HG03039 (cell line): ENCODE results near the gene SDCBP2.

Source experiments
- ATAC-seq: cut with Tn5 transposase; IDR thresholded peaks from one replicate; pipeline ENCODE4 v1.9.1; 2021; ENCODE audit warnings: mild to moderate bottlenecking, moderate library complexity; ENCODE audit not compliant: unreplicated experiment

The SDCBP2 gene

DNA sequence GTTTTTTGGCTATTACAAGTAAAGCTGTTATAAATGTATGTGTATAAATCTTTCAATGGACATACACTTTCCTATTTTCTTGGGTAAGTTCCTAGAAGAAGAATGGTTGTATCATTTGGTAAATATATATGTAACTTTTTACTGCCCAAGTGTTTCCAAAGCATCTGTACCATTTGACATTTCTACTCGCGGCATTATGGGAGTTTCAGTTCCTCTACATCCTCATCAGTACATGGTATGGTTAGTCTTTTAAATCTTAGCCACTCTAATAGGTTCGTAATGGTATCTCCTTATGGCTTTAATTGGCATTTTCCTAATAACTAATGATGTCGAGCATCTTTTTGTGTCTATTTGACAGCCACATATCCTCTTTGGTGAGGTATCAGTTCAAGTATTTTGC, 49.9 kb downstream of the SDCBP2 start:
- ATAC-seq: no peak

DNA sequence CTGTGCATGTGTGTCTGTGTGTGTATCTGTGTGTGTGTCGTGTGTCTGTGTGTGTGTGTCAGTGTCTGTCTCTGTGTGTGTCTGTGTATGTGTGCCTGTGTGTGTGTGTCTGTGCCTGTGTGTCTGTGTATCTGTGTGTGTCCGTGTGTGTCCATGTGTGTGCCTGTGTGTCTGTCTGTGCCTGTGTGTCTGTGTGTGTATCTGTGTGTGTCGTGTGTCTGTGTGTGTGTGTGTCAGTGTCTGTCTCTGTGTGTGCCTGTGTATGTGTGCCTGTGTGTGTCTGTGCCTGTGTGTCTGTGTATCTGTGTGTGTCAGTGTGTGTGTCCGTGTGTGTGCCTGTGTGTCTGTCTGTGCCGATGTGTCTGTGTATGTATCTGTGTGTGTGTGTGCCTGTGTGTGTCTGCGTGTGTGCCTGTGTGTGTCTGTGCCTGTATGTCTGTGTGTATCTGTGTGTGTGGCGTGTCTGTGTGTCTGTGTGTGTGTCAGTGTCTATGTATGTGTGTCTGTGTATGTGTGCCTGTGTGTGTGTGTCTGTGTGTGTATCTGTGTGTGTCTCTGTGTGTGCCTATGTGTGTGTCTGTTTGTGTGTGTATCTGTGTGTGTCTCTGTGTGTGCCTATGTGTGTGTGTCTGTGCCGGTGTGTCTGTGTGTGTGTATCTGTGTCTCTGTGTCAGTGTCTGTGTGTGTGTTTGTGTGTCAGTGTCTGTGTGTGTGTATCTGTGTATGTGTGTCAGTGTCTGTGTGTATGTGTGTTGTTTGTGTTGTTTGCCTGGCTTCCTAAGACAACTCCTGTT, 51.2 kb downstream of the SDCBP2 start:
- no peak for ATAC-seq

DNA sequence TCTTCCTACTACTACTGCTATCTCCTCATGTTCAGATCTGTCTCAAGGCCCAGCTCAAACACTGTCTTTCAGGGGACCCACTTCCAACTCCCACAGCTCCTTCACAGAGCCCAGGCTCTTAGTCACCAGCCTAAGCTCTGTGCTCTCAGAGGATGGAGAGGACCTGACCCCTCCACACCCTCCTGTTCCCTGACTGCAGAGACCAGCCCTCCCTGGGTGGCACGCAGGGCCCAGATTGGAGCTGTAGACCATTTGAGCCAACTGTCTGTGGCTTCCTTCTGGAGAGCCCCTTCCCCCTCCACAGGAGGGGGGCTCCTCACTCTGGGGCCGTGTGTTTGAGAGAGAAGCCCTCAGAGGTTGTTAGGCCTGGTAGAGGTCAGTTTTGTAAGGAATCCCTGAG, 53.0 kb downstream of the SDCBP2 start:
- no peak for ATAC-seq

DNA sequence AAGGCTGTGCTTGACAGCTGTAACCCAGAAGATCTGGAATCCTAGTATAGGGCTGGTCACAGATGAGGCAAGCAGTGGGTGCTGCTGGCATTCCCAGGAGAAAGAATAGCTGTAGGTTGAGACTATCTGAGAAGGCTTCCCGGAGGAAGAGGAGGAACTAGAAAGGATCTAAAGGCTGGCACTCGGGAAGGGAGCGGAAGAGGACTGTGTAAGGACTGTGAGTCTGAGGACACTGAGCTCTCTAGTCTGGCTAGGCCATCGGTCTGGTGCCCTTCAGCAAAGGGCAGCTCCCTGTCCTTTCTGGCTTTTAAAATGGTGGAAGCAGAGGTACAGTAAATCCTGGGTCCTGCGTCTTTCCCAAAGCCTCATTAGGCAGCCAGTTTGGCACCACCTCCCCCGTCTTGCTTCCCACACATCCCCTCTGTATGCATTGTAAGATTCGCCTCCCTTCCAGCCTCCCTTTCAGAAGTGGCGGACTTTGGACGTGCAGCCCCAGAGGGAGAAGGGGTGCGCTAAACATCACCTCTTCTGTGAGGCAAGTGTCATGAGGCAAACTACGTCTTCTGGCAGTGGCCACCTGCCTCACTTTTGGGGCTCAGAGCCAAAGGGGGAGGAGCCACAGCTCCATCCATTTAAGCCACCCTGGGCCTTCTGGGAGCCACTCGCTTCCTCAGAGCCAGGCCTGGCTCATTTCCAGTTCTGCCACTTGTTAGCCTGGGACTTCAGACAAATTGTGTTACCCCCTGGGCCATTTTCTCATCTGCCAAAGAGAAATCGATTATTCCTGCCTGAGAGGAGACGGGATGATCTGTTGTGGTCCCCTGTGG, 54.2 kb downstream of the SDCBP2 start:
- ATAC-seq: no peak

DNA sequence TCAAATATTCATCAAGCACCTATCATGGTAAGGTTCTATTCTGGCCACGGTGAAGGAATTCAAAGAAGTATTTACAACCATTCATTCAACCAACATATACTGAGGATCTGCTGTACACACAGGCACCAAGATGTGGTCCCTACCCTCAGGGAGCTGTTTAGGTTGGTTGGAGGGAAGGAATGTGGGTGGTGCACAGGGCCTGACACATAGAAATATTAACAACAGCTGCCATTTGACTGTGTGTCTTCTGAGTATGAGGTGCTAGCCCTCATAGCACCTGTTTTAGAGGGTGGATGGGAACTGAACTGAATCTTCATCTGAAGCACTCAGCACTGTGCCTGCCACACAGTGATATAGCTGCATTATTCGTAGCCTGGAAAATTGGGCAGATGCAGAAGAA, 55.6 kb downstream of the SDCBP2 start:
- no peak for ATAC-seq

DNA sequence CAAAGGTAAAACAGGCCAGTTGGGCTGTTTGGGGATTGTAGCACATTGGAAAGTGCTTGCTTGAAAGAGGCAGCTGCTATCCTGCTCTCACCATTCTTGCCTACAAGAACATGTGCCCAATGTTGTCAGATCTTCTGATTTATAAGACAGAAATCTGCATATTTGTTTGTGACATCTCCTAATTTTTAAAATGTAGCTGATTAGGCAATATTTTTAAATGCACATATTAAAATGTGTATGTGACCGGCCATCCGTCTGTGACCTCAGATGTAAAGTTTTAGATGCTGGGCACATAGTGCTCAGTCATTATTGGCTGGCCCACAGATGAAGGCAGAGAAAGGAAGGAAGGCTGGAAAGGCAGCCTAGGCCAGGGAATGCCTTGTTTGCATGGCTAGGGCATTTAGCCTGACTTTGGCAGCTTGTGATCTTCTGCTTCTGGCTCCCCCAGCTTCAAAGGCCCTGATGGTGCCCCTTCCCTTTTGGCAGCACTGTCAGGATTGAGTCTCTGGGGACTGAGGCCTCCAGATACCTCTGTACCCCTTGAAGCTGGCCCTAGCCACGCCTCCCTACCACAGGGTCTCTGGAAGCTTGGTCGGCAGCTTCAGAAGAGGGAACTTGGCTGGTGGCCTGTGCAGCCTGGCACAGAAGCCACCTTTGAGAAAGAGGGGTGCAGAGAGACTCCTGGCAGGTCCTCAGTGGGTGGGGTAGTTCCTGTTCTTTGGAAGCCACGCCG, 56.4 kb downstream of the SDCBP2 start:
- no peak for ATAC-seq

DNA sequence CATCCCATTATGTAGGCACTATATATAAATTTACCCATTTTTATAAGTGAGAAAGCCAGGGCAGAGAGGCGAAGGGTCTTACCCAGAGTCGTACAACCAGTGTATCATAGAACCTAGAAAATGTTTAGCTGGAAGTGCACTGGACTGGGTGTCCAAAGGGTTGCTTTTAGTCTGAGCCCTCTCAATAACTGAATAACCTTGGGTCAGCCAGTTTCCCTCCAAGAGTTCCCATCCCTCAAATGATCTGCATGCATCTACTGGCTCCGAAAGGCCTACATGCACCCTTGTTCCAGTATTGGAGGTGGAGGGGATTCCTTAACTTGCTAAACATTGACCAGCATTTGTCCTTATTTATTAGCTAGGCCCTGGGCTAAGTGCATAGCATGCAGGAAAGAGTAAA, 59.1 kb downstream of the SDCBP2 start:
- ATAC-seq: no peak

DNA sequence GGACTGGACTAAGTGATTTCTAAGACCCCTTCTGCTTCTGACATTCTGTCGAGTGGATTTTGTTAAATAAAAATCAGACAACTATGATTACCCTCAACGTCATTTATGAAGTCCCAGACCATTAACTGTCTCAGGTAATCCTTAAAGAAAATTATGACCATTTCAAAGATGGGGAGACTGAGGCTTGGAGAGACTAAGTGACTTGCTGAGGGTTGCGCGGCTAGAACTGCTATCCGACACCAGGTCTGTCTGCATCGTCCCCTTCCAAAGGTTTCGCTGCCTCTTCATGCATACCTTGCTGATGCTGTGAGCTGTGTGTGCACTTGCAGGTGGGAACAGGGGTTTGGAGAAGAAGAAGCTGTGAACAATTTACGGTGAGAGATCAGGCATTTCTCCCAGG, 59.7 kb downstream of the SDCBP2 start:
- ATAC-seq: no peak

DNA sequence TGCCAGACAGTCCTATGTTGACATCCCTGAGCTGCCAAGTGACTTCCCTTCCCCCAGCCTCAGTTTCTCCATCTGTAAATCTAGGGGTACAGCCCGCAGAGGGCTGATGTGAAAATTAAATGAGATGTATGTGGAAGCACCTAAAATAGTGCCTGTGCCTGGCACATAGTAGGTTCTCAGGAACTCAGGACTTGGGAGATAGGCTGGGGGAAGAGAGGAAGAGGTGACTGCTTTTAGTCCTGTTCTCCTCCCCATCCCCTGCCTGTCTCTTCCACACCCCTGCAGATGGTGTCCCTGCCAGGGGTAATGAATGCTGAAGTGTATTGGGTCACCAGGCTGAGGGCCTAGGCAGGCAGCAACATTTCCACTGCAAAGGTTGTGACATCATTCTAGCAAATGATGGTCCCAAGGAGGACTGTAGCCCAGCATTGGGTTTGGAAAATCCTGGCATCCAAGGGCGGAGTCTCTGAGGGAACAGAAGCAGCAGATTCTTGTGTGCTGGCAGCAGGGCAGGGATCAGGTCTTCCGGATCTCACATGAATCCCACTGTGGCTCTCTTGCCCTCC, 61.0 kb downstream of the SDCBP2 start:
- ATAC-seq: no peak

DNA sequence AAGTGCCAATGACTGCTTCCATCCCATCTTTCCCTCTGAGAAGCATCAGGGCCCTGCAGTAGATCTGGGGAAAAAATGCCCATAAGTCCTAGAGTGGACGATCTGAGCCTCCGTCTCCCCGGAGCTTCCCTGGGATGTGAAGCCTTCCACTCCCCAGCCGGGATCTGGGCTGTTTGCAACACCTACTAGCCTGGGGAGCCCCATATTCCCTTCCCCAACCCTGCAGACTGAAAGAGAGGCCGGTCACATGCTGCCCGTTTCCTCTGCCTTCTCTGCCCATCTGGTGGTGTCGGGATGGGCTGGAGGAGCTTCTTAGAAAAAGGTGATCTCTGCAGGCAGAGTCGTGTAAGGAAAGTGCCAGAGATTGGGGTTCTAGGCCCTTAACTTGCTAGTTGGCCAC, 61.8 kb downstream of the SDCBP2 start:
- no peak for ATAC-seq

DNA sequence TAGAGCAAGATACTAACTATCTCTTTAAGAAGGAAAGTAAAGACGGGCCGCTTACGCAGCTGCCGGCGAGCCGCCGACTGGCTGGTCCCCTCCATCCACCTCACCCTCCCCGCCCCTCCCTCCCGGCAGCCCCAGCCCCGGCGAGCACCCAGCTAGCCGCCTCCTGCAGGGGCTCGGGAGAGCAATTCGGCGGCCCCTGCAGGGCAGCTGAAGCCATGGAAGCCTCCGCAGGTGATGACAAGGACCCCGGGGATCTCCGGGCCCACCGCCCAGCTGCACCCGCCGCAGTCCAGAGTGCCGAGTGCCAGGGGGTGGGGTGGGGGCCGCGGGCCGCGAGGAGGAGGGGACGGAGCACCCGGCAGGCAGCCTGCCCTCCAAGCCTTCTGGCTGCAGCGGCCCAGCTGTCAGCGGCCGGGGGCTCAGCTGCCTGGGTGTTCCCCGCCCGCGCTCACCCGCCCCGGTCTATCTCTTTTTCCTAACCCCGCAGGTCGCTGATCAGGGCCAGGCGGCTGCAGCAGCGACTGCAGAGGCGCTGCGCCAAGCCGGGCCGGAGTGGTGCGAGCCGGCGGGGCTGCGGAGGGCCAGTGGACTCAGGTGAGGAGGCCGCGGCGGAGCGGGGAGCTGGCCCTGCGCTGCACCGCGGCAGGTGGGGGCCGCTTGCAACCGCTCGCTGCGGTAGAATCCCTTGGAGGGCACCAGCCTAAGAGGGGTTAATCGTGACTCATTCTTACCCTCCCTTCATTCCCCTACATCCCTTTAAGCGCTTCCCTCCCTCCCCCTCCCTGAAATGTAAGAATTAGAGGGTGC, 62.6 kb downstream of the SDCBP2 start, which contains the start of gene SNPH:
Gene SNPH (plus strand): TSS at position 128 of the 807 bp plus-strand sequence. CDS start 29,946 bp downstream, outside the sequence.
- no peak for ATAC-seq

DNA sequence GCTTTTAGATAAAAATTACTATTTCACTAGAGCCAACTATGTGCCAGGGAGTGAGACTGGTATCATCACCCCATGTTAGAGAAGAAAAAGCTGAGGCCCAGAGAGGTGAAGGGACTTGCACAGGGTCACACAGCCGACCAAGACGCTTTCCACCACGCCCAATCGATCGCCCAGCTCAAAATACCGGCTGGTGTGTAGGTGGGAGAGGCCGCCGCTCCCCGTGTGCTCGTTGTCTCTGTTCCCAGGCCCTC, 63.1 kb downstream of the SDCBP2 start:
- ATAC-seq: no peak

DNA sequence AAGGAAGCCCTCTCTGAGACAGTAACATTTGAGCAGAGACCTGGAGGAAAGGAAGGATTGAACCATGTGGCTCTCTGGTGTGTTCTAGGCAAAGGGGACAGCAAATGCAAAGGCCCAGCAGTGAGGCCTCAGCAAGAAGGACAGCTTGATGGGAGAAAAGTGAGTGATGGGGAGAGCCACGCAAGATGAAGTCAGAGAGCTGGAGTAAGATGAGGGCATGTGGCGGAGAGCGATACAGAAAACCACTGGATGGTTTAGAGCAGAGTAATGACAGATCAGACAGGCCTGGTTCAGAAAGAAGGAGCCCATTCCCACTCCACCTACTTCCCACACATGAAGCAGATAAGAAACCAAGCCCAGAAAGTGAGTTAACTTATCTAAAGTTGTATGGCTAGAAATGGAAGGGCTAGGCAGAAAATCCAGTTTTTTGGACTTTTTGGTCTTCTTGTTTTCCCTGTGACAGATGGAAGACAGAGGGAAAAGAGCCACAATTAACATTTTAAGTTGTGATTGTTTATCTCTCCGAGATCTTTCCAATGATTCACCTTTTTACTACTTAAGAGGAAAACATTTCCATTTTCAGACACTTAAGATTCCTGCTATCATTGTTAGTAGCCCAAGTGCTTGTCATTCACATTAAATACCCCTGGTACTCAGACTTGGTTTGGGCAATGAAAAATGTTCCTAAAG, 63.6 kb downstream of the SDCBP2 start:
- no peak for ATAC-seq

DNA sequence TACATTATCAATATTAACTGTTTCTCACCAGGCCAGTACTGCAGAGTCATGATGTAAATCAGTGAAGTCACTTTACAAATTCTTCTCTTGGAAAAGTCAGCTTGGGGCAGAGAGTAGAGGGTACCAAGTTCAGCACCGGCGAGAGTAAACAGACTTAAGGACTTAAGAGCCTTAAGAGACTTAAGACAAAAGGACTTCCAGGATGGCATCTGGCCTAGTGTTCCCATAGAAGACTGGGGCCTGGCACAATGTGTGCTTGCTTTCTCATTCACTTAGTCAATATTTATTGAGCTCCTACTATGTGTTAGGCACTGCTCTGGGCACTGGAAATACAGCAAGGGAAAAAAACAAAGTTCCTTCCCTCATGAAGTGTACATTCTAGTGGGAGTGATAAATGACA, 64.2 kb downstream of the SDCBP2 start:
- ATAC-seq: no peak

DNA sequence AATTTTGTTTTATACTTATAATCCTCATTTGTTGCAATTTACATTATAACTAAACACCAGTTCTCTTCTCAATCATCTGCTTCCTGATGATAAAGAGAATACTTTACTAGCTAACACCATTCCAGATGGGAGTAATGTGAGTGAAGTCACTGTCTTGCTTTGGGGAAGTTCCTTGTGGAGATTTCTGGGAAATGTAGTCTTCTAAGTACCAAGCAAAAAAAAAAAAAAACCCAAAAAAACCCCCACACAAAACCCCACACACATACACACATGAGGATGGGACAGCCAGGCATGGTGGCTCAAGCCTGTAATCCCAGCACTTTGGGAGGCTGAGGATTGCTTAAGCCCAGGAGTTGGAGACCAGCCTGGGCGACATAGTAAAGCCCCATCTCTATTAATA, 65.1 kb downstream of the SDCBP2 start:
- no peak for ATAC-seq
